HepG2 (cell line): ENCODE results near the gene LILRB2. TPM values are rescaled to one million over a fixed set of nuclear protein-coding genes. Genes with fewer than 3 reads are reported as not detected.

Source experiments
- AGO2 ChIP-seq: fragments of 200-400 bp; formaldehyde crosslinking; optimal IDR thresholded peaks from 2 replicates; pipeline ENCODE3; 2017; ENCODE audit warnings: mild to moderate bottlenecking, low read depth, low read length, moderate library complexity
- FLYWCH1 ChIP-seq: sonication (generic); formaldehyde crosslinking; IDR thresholded peaks from 2 replicates; pipeline ENCODE4 v1.8.1; 2023; ENCODE audit warnings: mild to moderate bottlenecking, missing genetic modification reagents
- HDAC1 ChIP-seq: sonication (generic); formaldehyde crosslinking; IDR thresholded peaks from 2 replicates; pipeline ENCODE4 v1.5.1; 2020; ENCODE audit warnings: mild to moderate bottlenecking, missing genetic modification reagents
- IKZF1 ChIP-seq: fragments of 450-650 bp; IDR thresholded peaks from 2 replicates; pipeline ENCODE4 v1.7.1; 2016
- KDM5B ChIP-seq: sonication (generic); formaldehyde crosslinking; IDR thresholded peaks from 2 replicates; pipeline ENCODE4 v1.4.0; 2020; ENCODE audit warnings: missing genetic modification reagents, mild to moderate bottlenecking, borderline replicate concordance
- MED1 ChIP-seq: sonication (generic); formaldehyde crosslinking; IDR thresholded peaks from 2 replicates; pipeline ENCODE4 v1.4.0; 2020; ENCODE audit warnings: missing genetic modification reagents
- RELA ChIP-seq: sonication (generic); formaldehyde crosslinking; IDR thresholded peaks from 2 replicates; pipeline ENCODE4 v1.4.0; 2020; ENCODE audit warnings: missing genetic modification reagents
- SOX6 ChIP-seq, 2 experiments: fragments of 450-650 bp in 1 of 2; sonication (generic) in 1 of 2; formaldehyde crosslinking in 1 of 2; IDR thresholded peaks; 2 replicates each; pipeline versions ENCODE4 v1.4.0 to v1.6.1; 2017 to 2020; ENCODE audit warnings: antibody characterized with exemption in 1 of 2, mild to moderate bottlenecking in 1 of 2, missing genetic modification reagents in 1 of 2
- TBX2 ChIP-seq: sonication (generic); formaldehyde crosslinking; IDR thresholded peaks from 2 replicates; pipeline ENCODE4 v1.5.0; 2020; ENCODE audit warnings: missing genetic modification reagents, mild to moderate bottlenecking, borderline replicate concordance
- TOE1 ChIP-seq: sonication (generic); formaldehyde crosslinking; IDR thresholded peaks from 2 replicates; pipeline ENCODE4 v1.4.0; 2020; ENCODE audit warnings: mild to moderate bottlenecking, missing genetic modification reagents
- ZC3H4 ChIP-seq: sonication (generic); formaldehyde crosslinking; IDR thresholded peaks from 2 replicates; pipeline ENCODE4 v1.4.0; 2020; ENCODE audit warnings: missing genetic modification reagents, borderline replicate concordance
- ZIK1 ChIP-seq: sonication (generic); formaldehyde crosslinking; IDR thresholded peaks from 2 replicates; pipeline ENCODE4 v1.5.0; 2020; ENCODE audit warnings: mild to moderate bottlenecking, low read depth, missing genetic modification reagents, borderline replicate concordance
- ZKSCAN1 ChIP-seq: fragments of 150-350 bp; IDR thresholded peaks from 2 replicates; pipeline ENCODE4 v1.6.1; 2014; ENCODE audit warnings: low read length
- ZMYM4 ChIP-seq: sonication (generic); formaldehyde crosslinking; IDR thresholded peaks from 2 replicates; pipeline ENCODE4 v1.8.1; 2023; ENCODE audit warnings: mild to moderate bottlenecking, missing genetic modification reagents
- polyA plus RNA-seq, 8 experiments: library from polyadenylated mRNA; depleted of rRNA in 3 of 8; stranded (reverse) in 7 of 8; unstranded in 1 of 8; fragments of >200 nt; fragmentation: Illumina TruSeq in 4 of 8; extraction: Trizol in 4 of 8; gene quantifications; 2 replicates each; pipeline versions ENCODE4 v1.2.1 to v1.2.3, GENCODE V29; 2011 to 2016; ENCODE audit warnings: low read depth in 4 of 8, missing spikeins in 1 of 8, mixed read lengths in 1 of 8; ENCODE audit not compliant: insufficient read depth in 1 of 8
- total RNA-seq, 5 experiments: library from RNA; depleted of rRNA; stranded (reverse); fragments of >200 nt; fragmentation: Illumina TruSeq; extraction: Trizol; gene quantifications; 2 replicates each; pipeline ENCODE4 v1.2.3, GENCODE V29; 2016; ENCODE audit warnings: low read depth in 1 of 5
- TF ChIP-seq, protein P1 (sequence below): sonication (generic); formaldehyde crosslinking; IDR thresholded peaks from 2 replicates; pipeline ENCODE4 v1.4.0; 2020; ENCODE audit warnings: missing genetic modification reagents, borderline replicate concordance
- TF ChIP-seq, protein P2 (sequence below): IDR thresholded peaks from 2 replicates; pipeline ENCODE4 v1.6.1; 2016; ENCODE audit warnings: missing compliant biosample characterization, missing genetic modification reagents, borderline replicate concordance
- TF ChIP-seq, protein P3 (sequence below), 2 experiments: fragments of 450-650 bp in 1 of 2; sonication (generic) in 1 of 2; formaldehyde crosslinking; IDR thresholded peaks; 2 replicates each; pipeline versions ENCODE4 v1.5.0 to v1.8.0; 2020 to 2022; ENCODE audit warnings: mild to moderate bottlenecking in 1 of 2, missing genetic modification reagents in 1 of 2
- TF ChIP-seq, protein P4 (sequence below): sonication (generic); formaldehyde crosslinking; IDR thresholded peaks from 2 replicates; pipeline ENCODE4 v1.4.0; 2020; ENCODE audit warnings: missing genetic modification reagents, mild to moderate bottlenecking, borderline replicate concordance
- TF ChIP-seq, protein P5 (sequence below): IDR thresholded peaks from 2 replicates; pipeline ENCODE4 v1.6.1; 2016; ENCODE audit warnings: low read depth

LILRB2 gene
- total and polyA plus RNA-seq, 2 of the 13 experiments (the other 11 are each of a cell fraction or from before 2014, with no cell fraction given) = not detected

DNA sequence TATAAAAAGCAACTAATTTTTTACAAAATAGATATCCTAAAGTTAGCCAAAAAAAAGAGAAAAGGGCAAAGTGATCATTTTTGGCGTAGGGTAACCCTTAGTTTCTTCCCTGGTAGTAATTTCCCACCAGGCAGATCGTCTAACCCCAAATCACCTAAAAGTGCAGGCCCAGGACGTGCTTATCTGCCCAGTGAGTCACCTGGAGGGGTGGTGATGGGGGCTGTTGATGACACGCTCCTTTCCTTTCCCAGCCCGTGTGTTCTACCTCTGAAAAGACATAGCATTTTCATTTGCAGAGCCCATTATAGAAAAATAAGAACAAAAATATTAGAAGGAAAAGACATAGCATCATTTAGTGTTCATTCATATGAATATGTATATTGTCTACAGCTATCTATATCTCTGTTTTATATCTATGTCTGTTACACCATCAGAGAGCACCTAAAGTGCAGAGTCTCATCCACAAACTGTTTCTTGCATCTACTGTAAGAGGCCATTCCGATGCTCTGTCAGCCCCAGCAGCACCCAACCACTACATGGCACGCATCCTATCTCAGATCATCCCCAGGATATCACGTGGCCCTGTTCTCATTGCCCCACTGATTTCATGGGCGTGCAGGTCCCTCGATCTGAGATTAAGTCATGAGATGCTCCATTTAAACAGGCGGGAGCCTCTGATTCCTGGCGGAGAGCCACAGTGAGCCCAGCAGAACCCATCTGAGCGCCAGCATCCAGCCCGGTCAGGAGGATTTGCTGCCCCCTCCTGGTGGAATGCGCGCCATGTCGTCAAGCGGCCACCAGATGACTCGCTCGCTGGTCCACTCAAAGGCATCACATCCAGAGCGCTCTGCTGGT is 49.6 kb downstream of the LILRB2 start (continued):
- TF ChIP-seq, protein P1, sequence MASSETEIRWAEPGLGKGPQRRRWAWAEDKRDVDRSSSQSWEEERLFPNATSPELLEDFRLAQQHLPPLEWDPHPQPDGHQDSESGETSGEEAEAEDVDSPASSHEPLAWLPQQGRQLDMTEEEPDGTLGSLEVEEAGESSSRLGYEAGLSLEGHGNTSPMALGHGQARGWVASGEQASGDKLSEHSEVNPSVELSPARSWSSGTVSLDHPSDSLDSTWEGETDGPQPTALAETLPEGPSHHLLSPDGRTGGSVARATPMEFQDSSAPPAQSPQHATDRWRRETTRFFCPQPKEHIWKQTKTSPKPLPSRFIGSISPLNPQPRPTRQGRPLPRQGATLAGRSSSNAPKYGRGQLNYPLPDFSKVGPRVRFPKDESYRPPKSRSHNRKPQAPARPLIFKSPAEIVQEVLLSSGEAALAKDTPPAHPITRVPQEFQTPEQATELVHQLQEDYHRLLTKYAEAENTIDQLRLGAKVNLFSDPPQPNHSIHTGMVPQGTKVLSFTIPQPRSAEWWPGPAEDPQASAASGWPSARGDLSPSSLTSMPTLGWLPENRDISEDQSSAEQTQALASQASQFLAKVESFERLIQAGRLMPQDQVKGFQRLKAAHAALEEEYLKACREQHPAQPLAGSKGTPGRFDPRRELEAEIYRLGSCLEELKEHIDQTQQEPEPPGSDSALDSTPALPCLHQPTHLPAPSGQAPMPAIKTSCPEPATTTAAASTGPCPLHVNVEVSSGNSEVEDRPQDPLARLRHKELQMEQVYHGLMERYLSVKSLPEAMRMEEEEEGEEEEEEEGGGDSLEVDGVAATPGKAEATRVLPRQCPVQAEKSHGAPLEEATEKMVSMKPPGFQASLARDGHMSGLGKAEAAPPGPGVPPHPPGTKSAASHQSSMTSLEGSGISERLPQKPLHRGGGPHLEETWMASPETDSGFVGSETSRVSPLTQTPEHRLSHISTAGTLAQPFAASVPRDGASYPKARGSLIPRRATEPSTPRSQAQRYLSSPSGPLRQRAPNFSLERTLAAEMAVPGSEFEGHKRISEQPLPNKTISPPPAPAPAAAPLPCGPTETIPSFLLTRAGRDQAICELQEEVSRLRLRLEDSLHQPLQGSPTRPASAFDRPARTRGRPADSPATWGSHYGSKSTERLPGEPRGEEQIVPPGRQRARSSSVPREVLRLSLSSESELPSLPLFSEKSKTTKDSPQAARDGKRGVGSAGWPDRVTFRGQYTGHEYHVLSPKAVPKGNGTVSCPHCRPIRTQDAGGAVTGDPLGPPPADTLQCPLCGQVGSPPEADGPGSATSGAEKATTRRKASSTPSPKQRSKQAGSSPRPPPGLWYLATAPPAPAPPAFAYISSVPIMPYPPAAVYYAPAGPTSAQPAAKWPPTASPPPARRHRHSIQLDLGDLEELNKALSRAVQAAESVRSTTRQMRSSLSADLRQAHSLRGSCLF (CRISPR knock-in tag) = no peak
- TF ChIP-seq, protein P2, sequence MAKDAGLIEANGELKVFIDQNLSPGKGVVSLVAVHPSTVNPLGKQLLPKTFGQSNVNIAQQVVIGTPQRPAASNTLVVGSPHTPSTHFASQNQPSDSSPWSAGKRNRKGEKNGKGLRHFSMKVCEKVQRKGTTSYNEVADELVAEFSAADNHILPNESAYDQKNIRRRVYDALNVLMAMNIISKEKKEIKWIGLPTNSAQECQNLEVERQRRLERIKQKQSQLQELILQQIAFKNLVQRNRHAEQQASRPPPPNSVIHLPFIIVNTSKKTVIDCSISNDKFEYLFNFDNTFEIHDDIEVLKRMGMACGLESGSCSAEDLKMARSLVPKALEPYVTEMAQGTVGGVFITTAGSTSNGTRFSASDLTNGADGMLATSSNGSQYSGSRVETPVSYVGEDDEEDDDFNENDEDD = peak; percentile 17; the same call in 1 of the 2 replicates
- TF ChIP-seq HDAC1 (CRISPR knock-in tag) (peak; percentile 56), TOE1 (CRISPR knock-in tag) (no peak), FLYWCH1 (CRISPR knock-in tag) (no peak), ZMYM4 (CRISPR knock-in tag) (no peak), TBX2 (0 out of 2 replicates have a peak, but pooled peaks have one; percentile 45), RELA (CRISPR knock-in tag) (no peak), IKZF1 (no peak), ZIK1 (CRISPR knock-in tag) (no peak), SOX6 (IDR thresholded peaks at IDR 0.05) (no peak), SOX6 (CRISPR knock-in tag; IDR thresholded peaks at IDR 0.05) (peak; percentile 53), ZKSCAN1 (no peak), KDM5B (CRISPR knock-in tag) (peak; percentile 78), AGO2 (no peak), ZC3H4 (CRISPR knock-in tag) (no peak), MED1 (CRISPR knock-in tag) (no peak)
- TF ChIP-seq, protein P3, sequence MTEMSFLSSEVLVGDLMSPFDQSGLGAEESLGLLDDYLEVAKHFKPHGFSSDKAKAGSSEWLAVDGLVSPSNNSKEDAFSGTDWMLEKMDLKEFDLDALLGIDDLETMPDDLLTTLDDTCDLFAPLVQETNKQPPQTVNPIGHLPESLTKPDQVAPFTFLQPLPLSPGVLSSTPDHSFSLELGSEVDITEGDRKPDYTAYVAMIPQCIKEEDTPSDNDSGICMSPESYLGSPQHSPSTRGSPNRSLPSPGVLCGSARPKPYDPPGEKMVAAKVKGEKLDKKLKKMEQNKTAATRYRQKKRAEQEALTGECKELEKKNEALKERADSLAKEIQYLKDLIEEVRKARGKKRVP (CRISPR knock-in tag; IDR thresholded peaks at IDR 0.05) = no peak
- TF ChIP-seq, protein P4, sequence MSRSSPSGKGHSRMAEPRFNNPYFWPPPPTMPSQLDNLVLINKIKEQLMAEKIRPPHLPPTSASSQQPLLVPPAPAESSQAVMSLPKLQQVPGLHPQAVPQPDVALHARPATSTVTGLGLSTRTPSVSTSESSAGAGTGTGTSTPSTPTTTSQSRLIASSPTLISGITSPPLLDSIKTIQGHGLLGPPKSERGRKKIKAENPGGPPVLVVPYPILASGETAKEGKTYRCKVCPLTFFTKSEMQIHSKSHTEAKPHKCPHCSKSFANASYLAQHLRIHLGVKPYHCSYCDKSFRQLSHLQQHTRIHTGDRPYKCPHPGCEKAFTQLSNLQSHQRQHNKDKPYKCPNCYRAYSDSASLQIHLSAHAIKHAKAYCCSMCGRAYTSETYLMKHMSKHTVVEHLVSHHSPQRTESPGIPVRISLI = no peak
- TF ChIP-seq, protein P5, sequence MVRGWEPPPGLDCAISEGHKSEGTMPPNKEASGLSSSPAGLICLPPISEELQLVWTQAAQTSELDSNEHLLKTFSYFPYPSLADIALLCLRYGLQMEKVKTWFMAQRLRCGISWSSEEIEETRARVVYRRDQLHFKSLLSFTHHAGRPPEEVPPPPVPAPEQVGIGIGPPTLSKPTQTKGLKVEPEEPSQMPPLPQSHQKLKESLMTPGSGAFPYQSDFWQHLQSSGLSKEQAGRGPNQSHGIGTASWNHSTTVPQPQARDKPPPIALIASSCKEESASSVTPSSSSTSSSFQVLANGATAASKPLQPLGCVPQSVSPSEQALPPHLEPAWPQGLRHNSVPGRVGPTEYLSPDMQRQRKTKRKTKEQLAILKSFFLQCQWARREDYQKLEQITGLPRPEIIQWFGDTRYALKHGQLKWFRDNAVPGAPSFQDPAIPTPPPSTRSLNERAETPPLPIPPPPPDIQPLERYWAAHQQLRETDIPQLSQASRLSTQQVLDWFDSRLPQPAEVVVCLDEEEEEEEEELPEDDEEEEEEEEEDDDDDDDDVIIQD (CRISPR knock-in tag) = no peak
